ENCODE results near the gene TENM4.

TENM4 gene

DNA sequence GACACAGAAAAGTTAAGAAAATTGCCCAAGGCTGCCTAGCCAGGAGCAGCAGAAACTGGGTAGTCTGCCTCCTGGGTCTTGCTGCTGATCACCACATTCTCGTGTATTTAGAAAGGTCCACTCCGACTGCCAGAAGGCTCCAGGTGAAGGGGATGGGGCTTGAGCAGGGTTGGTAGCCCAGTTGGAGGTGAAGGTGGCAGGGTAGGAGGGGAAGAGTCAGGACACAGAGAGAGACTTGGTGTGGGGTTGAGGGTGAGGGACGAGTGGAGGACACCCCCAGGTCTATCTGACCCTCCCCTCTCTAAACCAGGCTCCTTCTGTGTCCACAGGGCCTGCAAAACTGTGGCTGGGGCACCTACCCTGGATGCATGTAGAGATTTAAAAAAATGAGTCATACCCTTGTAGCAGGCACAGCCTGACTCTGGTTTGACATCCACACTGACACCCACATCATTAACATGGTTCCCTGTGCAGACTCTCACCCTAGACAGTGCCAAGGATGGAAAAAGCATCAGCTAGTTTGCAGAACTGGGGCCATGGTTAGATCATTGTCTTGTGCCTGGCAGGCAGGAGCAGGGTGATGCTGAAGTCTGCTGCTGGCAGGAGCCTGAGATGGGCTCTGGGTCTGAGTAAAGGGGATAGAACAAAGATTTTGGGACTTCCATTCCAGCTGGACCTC is 273.2 kb downstream of the TENM4 start:
- no peak for DNase-seq

- DNase-seq = no peak
These were observed 274.9 kb downstream of the TENM4 start for GRCh38 chr11:79165908-79166307.

- no peak for DNase-seq
These were observed 279.9 kb downstream of the TENM4 start for GRCh38 chr11:79160791-79161403.

- no peak for DNase-seq
These were observed 281.0 kb downstream of the TENM4 start for GRCh38 chr11:79159657-79160450.

GRCh38 chr11:79157738-79158137 is 283.1 kb downstream of the TENM4 start:
- no peak for DNase-seq

DNA sequence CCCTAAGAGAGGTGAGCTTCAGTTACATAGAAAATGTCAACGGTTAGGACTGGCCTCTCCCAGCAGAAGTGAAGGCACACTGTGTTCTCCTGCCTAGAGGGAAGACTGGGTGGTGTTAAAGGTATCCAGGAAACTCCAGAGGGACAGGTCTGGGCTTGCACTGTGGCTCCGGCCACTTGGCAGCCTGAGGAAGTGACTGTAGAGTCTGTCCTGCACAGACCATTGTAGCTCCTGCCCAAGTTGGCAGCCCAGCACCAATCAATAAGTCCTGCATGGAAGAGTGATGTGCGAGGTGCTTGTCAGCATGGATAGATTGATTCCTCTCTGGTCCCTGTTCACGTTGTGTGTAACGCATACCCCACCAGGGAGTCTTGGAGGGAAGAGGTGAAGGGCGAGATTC is 284.8 kb downstream of the TENM4 start:
- no peak for DNase-seq

DNA sequence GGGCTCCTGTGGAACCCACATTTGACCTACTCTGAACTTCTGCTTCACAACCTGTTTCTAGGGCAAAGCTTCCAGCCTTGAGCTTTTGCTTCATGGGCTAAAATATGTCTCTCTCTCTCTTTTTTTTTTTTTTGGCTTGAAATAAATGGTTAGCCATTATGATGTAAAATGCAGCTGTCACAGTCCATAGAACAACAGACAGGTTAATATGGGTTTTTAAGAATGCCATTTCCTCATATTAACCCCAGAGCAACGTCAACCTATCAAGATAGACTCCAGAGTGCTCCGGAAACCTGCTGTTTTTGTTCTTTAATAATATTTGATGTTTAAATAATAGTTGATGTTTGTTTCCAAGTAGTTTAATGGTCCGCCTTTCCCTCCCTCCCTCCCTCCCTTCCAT is 285.6 kb downstream of the TENM4 start:
- DNase-seq = no peak

- no peak for DNase-seq
These were observed 288.3 kb downstream of the TENM4 start for GRCh38 chr11:79152511-79152910.

- no peak for DNase-seq
These were observed 289.4 kb downstream of the TENM4 start for GRCh38 chr11:79151396-79151795.

GRCh38 chr11:79150966-79151365 is 289.9 kb downstream of the TENM4 start:
- DNase-seq = no peak

- no peak for DNase-seq
These were observed 290.5 kb downstream of the TENM4 start for GRCh38 chr11:79150320-79150719.

- DNase-seq = no peak
These were observed 293.1 kb downstream of the TENM4 start for GRCh38 chr11:79147731-79148130.

DNA sequence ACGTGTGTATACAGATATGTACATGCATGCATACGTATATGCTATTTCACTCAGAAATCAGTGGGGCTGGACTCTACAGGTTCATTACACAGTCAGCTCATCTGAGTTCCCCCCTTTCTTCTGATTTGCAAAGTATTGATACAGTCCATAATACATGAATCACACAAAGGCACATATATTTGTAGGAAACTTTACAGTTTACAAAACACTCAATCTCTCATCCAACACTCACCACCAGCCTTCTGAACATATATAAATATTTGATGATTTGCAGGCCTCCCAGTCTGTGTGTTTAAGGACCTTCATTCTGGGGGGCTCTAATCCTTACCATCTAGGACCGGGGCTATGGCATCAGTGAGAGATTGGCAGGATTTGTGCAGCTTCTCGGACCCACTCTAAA is 293.8 kb downstream of the TENM4 start:
- no peak for DNase-seq

GRCh38 chr11:79139900-79140299 is 300.9 kb downstream of the TENM4 start:
- no peak for DNase-seq

GRCh38 chr11:79129702-79130101 is 311.1 kb downstream of the TENM4 start:
- no peak for DNase-seq

GRCh38 chr11:79128291-79128690 is 312.5 kb downstream of the TENM4 start:
- DNase-seq = no peak

DNA sequence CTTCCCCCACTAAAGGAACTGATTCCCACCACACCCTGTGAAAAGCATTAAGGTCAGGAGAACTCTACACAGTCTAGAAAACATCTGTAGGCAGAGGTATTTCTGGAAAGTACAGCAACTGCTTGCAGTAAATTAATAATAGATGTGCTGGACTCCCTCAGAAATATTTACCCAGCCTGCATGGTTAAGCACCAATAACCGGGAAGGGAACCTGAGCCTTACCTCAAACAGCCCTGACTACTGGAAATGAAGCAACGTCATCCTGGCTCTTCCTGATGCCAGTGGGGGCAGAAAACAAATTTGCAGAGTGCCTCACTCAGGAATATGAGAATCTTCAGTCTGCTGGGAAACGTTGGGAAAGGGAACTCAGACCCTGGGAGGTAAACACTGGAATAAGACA is 318.1 kb downstream of the TENM4 start:
- no peak for DNase-seq

- no peak for DNase-seq
These were observed 319.5 kb downstream of the TENM4 start for GRCh38 chr11:79121351-79121750.

- peak; percentile 86 for DNase-seq
These were observed 321.1 kb downstream of the TENM4 start for GRCh38 chr11:79119491-79120284.

DNA sequence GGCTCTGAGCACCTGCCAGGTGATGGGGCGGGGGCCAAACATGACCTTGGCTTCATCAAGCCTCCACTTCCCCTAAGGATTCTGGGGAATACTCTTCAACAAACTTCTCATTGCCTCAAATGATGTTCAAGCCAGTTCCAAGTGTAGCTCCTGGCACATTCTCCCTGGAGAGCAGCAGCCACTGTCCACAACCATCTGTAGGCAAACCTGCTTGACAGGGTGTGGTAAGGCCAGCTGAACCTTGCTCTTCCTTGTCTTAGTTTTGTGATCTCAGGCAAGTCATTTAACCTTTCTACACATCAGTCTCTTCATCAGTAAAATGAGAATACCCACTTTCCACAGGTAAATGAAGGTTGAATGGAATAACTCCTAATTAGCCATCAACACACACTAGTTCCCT is 323.3 kb downstream of the TENM4 start:
- DNase-seq = no peak

DNA sequence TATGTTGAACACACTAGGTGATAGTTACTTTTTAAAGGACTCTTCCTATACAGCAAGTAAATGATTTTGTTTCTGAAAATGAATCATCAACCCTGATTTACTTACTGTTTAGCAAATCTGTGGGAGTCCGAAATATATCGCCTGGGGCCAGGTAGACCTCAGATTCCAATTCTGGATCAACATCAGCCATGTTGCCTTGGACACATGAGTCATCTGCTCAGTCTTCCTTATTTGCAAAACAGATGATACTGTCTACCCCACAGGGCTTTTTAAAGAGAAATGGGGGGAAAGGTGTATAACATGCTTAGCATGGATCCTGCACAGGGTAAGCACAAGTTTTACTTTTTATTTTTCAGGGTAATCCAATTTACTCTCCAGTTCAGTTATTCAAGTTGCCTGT is 324.2 kb downstream of the TENM4 start:
- DNase-seq = no peak

GRCh38 chr11:79113054-79113690 is 327.7 kb downstream of the TENM4 start:
- no peak for DNase-seq

- no peak for DNase-seq
These were observed 330.0 kb downstream of the TENM4 start for GRCh38 chr11:79110796-79111195.

Measured in NCI-H1694 (cell line).